ENCODE data around the gene ATP8A2.

DNA sequence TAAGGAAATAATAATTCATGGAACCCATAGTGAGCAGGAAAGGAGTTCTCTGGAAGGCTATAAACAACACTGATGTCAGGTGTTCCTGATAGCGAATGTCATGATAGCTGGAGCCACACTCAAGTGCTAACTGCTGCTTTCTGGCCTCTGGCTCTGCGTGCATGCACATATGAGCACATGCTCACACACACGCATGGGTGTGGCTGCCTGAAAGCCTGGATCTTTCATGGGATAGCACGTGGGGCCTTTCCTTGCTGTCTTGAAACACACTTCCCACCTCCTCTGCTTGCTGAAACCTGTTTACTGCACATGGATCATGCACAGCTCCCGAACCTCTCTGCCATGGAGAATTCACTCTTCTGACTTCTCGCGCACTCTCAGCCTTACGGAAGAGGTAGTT is 207.4 kb downstream of the ATP8A2 start:
- TF ChIP-seq EP300 (IDR thresholded peaks at IDR 0.05; ENCODE audit: borderline replicate concordance in 1 of 2, low read depth in 2 of 2, low read length in 2 of 2) (no peak), TAF1 (IDR thresholded peaks at IDR 0.05; ENCODE audit: low read depth, low read length) (no peak), EZH2 (IDR thresholded peaks at IDR 0.05; ENCODE audit: low read depth, low read length, severe bottlenecking) (no peak), RFX5 (IDR thresholded peaks at IDR 0.05; ENCODE audit: borderline replicate concordance, low read depth, low read length) (no peak), POLR2A (IDR thresholded peaks at IDR 0.05; ENCODE audit: control extremely low read depth in 1 of 2, low read depth in 2 of 2, low read length in 2 of 2) (no peak), POLR2AphosphoS5 (IDR thresholded peaks at IDR 0.05; ENCODE audit: low read depth, low read length) (no peak), SP1 (IDR thresholded peaks at IDR 0.05; ENCODE audit: low read depth, low read length) (no peak), JUND (IDR thresholded peaks at IDR 0.05; ENCODE audit: low read length) (no peak)
- TF ChIP-seq, protein P1, sequence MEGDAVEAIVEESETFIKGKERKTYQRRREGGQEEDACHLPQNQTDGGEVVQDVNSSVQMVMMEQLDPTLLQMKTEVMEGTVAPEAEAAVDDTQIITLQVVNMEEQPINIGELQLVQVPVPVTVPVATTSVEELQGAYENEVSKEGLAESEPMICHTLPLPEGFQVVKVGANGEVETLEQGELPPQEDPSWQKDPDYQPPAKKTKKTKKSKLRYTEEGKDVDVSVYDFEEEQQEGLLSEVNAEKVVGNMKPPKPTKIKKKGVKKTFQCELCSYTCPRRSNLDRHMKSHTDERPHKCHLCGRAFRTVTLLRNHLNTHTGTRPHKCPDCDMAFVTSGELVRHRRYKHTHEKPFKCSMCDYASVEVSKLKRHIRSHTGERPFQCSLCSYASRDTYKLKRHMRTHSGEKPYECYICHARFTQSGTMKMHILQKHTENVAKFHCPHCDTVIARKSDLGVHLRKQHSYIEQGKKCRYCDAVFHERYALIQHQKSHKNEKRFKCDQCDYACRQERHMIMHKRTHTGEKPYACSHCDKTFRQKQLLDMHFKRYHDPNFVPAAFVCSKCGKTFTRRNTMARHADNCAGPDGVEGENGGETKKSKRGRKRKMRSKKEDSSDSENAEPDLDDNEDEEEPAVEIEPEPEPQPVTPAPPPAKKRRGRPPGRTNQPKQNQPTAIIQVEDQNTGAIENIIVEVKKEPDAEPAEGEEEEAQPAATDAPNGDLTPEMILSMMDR (IDR thresholded peaks at IDR 0.05; ENCODE audit: control extremely low read depth in 1 of 3, insufficient read depth in 1 of 3, low read depth in 1 of 3, low read length in 3 of 3) = no peak

Measured in H1 (cell line).